Stimulated activated CD4-positive, alpha-beta T cell treated with anti-CD3 and anti-CD28 coated beads, TNF-alpha, amount 100 ng/mL, for 4 hours (primary cell): Measurements from ENCODE around the gene SORBS1.

ENCODE experiments used
- DNase-seq, 3 experiments: peaks; one replicate each; pipeline ENCODE4 v3.0.0-alpha.2; 2020; ENCODE audit warnings: low read depth in 3 of 3

Gene SORBS1

DNA sequence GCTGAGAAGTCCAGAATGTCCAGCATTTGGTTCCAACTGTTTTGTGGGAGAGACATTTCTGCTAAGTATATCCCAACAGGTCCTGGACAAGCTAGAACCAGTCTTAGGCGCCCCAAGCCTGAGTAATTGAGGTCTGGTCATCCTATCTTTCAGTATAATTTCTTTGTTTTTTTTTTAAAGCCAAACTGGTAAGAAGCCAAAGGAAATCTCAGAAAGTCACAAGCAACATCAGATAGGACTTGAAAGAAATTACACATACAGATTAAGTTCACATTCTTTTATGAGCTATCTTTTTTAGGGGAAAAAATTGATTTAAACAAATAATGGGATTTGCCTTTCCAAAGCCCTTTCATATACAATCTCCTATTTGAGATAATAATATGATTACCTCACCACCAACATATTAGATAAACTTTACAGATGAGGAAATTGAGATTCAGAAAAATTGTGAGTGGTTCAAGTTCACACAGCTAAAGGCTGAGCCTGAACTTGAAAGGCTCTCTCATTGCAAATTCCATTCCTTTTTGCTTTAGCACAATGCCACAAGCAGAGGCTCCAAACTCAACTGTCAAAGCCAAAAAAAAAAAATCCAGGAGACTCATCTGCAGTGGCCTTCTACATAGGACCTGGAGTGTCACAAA is 285.3 kb downstream of the SORBS1 start:
- DNase-seq, result no peak

DNA sequence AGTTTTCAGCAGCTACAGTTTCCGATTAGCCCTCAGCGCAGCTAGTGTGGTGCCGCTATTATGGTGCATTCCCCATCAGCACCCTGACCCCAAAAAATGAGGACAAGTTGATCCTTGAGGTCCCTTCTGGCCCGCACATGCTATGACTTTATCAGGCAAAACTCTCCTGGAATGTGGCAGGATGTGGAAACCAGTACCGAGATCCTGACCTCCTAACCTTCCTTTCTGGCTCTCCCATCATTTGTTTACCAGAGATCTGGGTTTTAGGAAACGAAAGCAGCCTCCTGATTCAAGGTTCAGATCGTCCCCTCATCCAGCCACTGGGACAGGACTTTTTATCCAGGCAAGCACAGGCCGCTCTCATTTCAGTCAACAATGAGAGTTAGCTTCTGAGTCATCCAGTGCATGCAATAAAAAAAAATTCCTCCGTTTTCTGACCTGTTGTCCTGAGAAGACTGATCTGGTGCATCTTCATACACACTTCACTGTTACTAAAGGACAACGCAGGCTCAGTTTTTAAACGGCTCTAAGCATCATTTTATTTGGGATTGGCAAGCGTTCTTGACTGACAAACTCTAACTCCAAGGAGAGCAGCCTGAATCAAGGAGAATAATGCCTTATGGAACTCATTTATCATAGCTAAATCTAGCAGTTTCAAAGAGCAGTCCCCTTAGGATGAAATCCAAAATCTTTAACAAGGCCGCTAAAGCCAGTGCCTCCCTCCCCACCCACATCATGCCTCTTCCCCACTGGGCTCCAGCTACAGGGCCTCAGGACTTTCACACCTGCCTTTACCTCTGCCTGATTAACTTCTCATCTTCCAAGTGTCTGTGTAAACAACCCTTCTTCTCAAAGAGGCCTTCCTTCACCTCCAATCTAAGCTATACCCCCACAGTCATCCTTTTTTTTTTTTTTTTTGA is 287.5 kb downstream of the SORBS1 start:
- DNase-seq, result no peak

DNA sequence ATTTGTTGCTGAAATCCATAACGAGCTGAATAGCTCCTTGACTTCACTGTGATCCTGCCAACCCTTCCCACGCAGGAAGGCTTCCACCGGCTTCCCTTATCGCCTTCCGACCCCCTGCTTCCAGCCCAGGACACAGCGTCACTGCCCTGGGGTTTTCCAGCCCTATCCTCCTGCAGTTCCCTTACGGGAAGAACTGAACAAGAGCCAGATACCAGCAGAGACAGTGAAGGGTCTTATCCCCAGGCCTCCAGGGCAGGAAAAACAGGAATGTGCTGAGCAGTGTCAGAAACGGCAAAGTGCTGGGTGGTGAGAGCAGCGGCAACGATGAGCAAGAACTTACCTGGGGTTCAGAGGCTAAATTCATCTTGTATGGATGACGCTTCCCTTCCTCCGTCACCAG is 292.7 kb downstream of the SORBS1 start:
- DNase-seq, result no peak

DNA sequence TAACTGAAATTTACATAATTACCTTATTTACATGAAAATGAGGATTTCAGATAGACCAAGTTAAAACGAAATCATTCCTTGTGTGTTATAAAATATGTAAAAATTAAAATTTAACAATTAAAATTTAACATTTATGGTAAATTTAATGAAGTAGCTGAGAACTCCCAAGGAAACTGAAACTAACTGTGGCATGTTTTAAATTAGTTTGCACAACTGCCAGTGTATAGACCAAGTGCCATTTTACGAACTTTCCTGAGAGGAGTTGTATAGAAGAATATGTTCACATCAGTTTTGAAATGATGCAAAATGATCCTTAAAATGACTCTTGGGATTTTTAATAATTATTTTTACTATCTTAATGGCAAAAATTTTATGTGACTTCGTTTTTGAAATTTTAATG is 293.9 kb downstream of the SORBS1 start:
- DNase-seq, result no peak

DNA sequence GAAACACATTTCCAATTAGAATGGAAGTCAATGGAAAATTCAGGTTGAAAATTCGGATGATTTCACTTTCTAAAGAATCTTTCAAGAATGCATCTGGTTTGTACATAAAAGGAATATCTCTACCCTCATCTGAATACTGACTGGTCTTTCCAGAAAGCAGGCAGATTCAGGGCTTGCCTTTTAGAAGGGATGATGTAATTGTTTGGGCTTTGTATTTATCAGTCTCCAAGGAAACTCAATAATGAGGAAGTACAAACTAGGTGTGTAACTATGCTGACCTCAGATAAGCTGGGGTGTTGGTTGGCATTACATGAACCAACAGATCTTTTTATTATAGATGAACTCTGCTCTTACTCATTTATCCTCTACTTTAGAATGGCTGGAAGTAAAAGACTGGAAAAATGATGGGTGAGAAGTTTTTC is 294.5 kb downstream of the SORBS1 start:
- no peak for DNase-seq

DNA sequence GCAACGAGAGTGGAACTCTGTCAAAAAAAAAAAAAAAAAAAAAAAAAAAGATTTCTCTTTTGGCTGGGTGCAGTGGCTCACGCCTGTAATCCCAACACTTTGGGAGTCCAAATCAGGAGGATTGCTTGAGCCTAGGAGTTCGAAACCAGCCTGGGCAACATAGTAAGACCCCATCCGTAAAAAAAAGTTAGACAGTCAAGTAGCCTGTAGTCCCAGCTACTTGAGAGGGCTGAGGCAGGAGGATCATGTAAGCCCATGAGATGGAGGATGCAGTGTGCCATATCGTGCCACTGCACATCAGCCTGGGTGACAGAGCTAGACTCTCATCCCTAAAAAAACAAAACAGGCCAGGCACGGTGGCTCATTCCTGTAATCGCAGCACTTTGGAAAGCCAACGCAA is 295.6 kb downstream of the SORBS1 start:
- DNase-seq, result no peak

DNA sequence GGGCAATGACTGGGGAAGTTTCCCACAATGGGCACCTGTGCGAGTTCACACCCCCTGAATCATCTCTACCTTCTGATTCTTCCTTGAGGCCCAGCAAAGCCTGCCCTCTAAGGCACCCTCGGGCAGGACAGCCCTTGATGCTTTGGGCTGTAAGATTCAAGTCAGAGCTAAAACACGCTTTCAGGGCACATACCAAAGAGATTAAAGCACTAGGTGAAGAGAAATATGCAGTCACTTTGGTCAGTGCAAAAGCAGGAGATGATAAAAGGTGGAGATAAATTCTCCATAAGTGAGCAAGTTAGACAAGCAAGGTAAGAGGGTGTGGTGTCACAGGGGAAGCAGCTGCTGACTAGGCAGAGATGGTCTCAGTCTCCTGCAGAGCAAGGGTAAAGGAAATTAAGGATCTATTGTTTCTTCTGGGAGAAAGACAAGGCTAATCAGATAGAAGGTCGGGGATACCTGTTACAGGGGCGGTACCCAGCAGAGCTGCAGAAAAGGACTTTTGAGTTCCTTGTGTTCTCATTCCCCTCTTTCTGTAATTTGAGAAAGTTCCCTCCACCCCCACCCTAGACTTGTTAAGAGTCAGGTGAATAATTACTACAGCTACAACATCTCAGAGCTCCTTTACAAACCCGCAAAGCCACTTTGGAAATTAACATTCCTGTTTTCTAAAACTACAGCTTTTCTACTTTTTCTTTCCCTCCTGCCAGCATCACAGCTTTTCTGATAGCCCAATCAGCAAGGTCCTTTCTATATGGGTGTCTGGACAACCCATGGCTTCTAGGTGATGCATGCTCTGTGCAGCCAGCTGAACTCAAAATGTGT is 296.7 kb downstream of the SORBS1 start:
- DNase-seq, result no peak

DNA sequence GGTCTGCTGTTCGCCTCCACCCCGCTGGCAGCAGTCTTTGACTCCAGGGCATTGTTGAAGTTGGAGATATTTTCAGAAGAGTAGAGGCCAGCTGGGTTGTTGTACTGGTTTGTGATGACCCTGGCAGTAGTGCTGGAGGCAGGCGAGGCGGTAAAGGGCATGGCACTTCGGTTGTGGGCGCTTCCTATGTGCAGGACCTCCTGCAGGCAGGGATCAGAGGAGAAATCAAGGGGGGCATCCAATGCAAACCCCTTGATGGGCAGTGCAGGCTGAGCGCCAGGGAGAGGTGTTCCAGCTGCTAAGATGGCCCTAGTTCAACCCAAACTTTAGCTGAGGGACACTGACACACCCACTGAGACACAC is 297.3 kb downstream of the SORBS1 start:
- no peak for DNase-seq

DNA sequence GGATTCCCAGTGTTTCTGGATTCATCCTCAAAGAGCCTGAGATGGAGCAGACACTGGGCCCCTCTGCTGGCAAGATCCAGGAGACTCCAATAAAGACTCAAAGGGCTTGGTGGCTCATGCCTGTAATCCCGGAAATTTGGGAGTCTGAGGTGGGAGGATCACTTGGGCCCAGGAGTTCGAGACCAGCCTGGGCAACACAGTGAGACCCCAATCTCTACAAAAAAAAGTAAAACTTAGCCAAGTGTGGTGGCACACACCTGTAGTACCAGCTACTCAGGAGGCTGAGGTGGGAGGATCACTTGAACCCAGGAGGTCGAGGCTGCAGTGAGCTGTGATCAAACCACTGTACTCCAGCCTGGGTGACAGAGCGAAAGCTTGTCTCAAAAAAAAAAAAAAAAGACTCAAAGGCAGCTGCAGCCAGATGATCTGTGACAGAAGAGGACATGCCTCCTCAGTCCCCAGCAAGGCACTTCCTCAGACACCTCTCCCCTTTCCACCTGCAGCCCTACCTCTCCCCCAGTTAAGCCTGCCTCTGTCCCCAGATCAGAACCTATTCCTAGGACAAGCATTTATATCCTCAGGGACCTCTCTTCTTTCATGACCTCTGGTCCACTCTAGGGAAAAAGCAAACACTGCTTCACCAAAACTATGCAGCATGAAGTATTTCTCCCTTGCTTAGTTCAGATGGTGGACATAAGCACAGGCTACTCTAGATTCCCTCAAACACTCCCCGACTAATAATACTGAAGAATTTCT is 298.2 kb downstream of the SORBS1 start:
- DNase-seq, result no peak

DNA sequence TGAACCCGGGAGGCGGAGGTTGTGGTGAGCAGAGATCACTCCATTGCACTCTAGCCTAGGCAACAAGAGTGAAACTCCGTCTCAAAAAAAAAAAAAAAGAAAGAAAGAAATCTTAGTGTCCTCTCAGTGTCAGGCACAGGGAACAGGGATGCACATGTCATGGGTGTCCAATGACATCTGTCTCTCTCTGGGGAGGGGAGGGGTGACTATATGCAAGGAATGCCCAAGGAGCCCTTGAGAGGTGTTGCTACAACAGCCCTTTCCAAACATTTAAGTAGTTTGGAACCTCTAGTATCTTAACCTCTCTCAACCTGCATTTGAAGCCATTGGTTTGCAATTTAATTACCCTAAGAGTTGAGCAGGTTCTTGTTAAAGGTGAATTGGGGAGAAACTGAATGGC is 299.2 kb downstream of the SORBS1 start:
- DNase-seq, result no peak
